HEK293 (cell line): ENCODE measurements around the gene YARS2.

Experiments used
- FEZF1 ChIP-seq: fragments of 450-650 bp; formaldehyde crosslinking; IDR thresholded peaks from 2 replicates; pipeline ENCODE4 v1.5.1; 2016; ENCODE audit warnings: missing biosample characterization, missing genetic modification characterization
- MZF1 ChIP-seq: fragments of 450-650 bp; formaldehyde crosslinking; IDR thresholded peaks from 2 replicates; pipeline ENCODE4 v1.5.1; 2017; ENCODE audit warnings: missing biosample characterization, missing genetic modification characterization, borderline replicate concordance
- OSR2 ChIP-seq: fragments of 450-650 bp; formaldehyde crosslinking; IDR thresholded peaks from 2 replicates; pipeline ENCODE4 v1.5.1; 2016; ENCODE audit warnings: missing biosample characterization, missing genetic modification characterization
- PRDM1 ChIP-seq: fragments of 450-650 bp; formaldehyde crosslinking; IDR thresholded peaks from 2 replicates; pipeline ENCODE4; 2016; ENCODE audit warnings: missing biosample characterization, missing genetic modification characterization
- TCF7L2 ChIP-seq: IDR thresholded peaks from 2 replicates; pipeline ENCODE4 v1.6.1; 2011; ENCODE audit warnings: low read depth, mild to moderate bottlenecking, inconsistent platforms, low read length, moderate library complexity, borderline replicate concordance
- ZBTB48 ChIP-seq: fragments of 450-650 bp; formaldehyde crosslinking; IDR thresholded peaks from 2 replicates; pipeline ENCODE4 v1.5.1; 2016; ENCODE audit warnings: missing biosample characterization, missing genetic modification characterization
- ZIC2 ChIP-seq: fragments of 450-650 bp; formaldehyde crosslinking; IDR thresholded peaks from 2 replicates; pipeline ENCODE4 v1.5.1; 2016; ENCODE audit warnings: missing biosample characterization, missing genetic modification characterization
- ZNF112 ChIP-seq: fragments of 450-650 bp; formaldehyde crosslinking; IDR thresholded peaks from 2 replicates; pipeline ENCODE4 v1.5.0; 2017; ENCODE audit warnings: missing biosample characterization, missing genetic modification characterization
- ZNF132 ChIP-seq: fragments of 450-650 bp; formaldehyde crosslinking; IDR thresholded peaks from 2 replicates; pipeline ENCODE4 v1.5.1; 2017; ENCODE audit warnings: missing biosample characterization, missing genetic modification characterization, borderline replicate concordance
- ZNF155 ChIP-seq: fragments of 450-650 bp; formaldehyde crosslinking; IDR thresholded peaks from 2 replicates; pipeline ENCODE4 v1.5.1; 2016; ENCODE audit warnings: missing biosample characterization, missing genetic modification characterization
- ZNF175 ChIP-seq: fragments of 450-650 bp; formaldehyde crosslinking; IDR thresholded peaks from 2 replicates; pipeline ENCODE4 v1.5.1; 2016; ENCODE audit warnings: missing biosample characterization, missing genetic modification characterization
- ZNF292 ChIP-seq: fragments of 450-650 bp; formaldehyde crosslinking; IDR thresholded peaks from 2 replicates; pipeline ENCODE4 v1.5.1; 2016; ENCODE audit warnings: low read depth, missing biosample characterization, missing genetic modification characterization, borderline replicate concordance
- ZNF311 ChIP-seq: fragments of 450-650 bp; formaldehyde crosslinking; IDR thresholded peaks from 2 replicates; pipeline ENCODE4 v1.5.1; 2017; ENCODE audit warnings: missing biosample characterization, missing genetic modification characterization, borderline replicate concordance
- ZNF350 ChIP-seq: fragments of 450-650 bp; formaldehyde crosslinking; IDR thresholded peaks from 2 replicates; pipeline ENCODE4 v1.5.0; 2017; ENCODE audit warnings: missing biosample characterization, mild to moderate bottlenecking, missing genetic modification characterization
- ZNF426 ChIP-seq: fragments of 450-650 bp; formaldehyde crosslinking; IDR thresholded peaks from 2 replicates; pipeline ENCODE4 v1.5.1; 2017; ENCODE audit warnings: missing biosample characterization, missing genetic modification characterization, mild to moderate bottlenecking, inconsistent platforms, moderate library complexity
- ZNF48 ChIP-seq: fragments of 450-650 bp; formaldehyde crosslinking; IDR thresholded peaks from 2 replicates; pipeline ENCODE4 v1.5.1; 2016; ENCODE audit warnings: missing biosample characterization, missing genetic modification characterization
- ZNF561 ChIP-seq: fragments of 450-650 bp; IDR thresholded peaks from 2 replicates; pipeline ENCODE4 v1.5.1; 2018; ENCODE audit warnings: missing biosample characterization, missing genetic modification characterization, borderline replicate concordance
- ZNF610 ChIP-seq: fragments of 450-650 bp; formaldehyde crosslinking; IDR thresholded peaks from 2 replicates; pipeline ENCODE4 v1.5.1; 2016; ENCODE audit warnings: missing biosample characterization, missing genetic modification characterization, borderline replicate concordance
- ZNF768 ChIP-seq: fragments of 450-650 bp; formaldehyde crosslinking; IDR thresholded peaks from 2 replicates; pipeline ENCODE4 v1.5.1; 2018; ENCODE audit warnings: missing biosample characterization, mild to moderate bottlenecking, missing genetic modification characterization
- ZNF777 ChIP-seq: fragments of 450-650 bp; formaldehyde crosslinking; IDR thresholded peaks from 2 replicates; pipeline ENCODE4 v1.5.1; 2017; ENCODE audit warnings: missing biosample characterization, missing genetic modification characterization, borderline replicate concordance
- ZXDB ChIP-seq: fragments of 450-650 bp; formaldehyde crosslinking; IDR thresholded peaks from 2 replicates; pipeline ENCODE4 v1.5.1; 2016; ENCODE audit warnings: missing biosample characterization, missing genetic modification characterization
- TF ChIP-seq, protein P1 (sequence below): fragments of 450-650 bp; IDR thresholded peaks from 2 replicates; pipeline ENCODE4 v1.5.1; 2018; ENCODE audit warnings: missing biosample characterization, mild to moderate bottlenecking, missing genetic modification characterization
- TF ChIP-seq, protein P2 (sequence below): fragments of 450-650 bp; formaldehyde crosslinking; IDR thresholded peaks from 2 replicates; pipeline ENCODE4 v1.5.1; 2016; ENCODE audit warnings: missing biosample characterization, missing genetic modification characterization, low read depth
- TF ChIP-seq, protein P3 (sequence below): fragments of 450-650 bp; formaldehyde crosslinking; IDR thresholded peaks from 2 replicates; pipeline ENCODE4 v1.5.1; 2016; ENCODE audit warnings: missing biosample characterization, missing genetic modification characterization
- TF ChIP-seq, protein P4 (sequence below): fragments of 450-650 bp; formaldehyde crosslinking; IDR thresholded peaks from 2 replicates; pipeline ENCODE4 v1.5.1; 2016; ENCODE audit warnings: missing biosample characterization, missing genetic modification characterization
- TF ChIP-seq, protein P5 (sequence below): fragments of 450-650 bp; formaldehyde crosslinking; IDR thresholded peaks from 2 replicates; pipeline ENCODE4 v1.5.1; 2016; ENCODE audit warnings: missing biosample characterization, missing genetic modification characterization
- TF ChIP-seq, protein P6 (sequence below): fragments of 450-650 bp; formaldehyde crosslinking; IDR thresholded peaks from 2 replicates; pipeline ENCODE4 v1.5.1; 2016; ENCODE audit warnings: missing biosample characterization, missing genetic modification characterization

YARS2 gene

DNA sequence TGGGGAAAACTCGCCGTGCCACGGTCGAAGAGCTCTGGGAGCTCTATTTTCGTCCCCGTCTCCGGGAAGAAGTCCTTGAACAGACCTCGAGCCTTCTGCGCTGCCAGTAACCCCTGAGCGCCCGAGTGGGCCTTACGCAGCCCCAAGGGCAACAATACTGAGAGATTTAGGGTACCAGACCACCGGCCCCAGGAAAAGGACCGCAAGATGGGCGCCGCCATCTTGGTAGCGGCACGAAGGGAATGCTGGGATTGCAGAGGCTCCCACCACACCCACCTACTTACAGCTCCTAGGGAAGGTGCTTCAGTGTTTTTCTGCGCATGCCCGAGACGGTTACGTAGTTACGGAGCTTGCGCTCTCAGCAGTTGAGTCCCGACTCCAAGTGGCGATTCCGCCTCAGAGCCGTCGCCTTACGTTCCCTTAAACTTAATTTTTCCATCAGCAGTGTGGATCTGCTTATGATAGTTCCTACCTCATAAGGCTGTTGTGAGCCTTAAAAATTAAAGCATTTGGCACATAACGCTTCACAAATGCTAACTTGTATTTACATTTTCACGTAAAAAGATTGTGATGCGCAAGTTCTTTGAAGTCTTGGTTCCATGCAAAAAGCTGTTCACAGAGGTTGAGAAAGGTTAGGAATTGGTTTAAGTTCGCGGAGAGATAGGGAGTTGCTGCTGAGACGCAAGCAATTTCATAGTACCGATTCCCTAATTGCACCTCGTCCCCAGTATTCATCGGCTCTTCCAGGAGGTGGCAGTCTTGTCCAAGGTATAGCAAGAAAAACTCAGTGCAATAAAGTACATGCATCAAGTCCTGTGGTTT lies at the start of gene YARS2 (continued):
- TF ChIP-seq, protein P1, sequence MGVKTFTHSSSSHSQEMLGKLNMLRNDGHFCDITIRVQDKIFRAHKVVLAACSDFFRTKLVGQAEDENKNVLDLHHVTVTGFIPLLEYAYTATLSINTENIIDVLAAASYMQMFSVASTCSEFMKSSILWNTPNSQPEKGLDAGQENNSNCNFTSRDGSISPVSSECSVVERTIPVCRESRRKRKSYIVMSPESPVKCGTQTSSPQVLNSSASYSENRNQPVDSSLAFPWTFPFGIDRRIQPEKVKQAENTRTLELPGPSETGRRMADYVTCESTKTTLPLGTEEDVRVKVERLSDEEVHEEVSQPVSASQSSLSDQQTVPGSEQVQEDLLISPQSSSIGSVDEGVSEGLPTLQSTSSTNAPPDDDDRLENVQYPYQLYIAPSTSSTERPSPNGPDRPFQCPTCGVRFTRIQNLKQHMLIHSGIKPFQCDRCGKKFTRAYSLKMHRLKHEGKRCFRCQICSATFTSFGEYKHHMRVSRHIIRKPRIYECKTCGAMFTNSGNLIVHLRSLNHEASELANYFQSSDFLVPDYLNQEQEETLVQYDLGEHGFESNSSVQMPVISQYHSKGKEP (tag by site-specific recombination), result peak; percentile 96
- TF ChIP-seq ZNF112 (no peak), ZNF155 (tag by site-specific recombination) (no peak), ZNF561 (tag by site-specific recombination) (0 out of 2 replicates have a peak, but pooled peaks have one; percentile 21), ZNF350 (tag by site-specific recombination) (no peak), ZXDB (tag by site-specific recombination) (peak; percentile 39; the same call in 1 of the 2 replicates), TCF7L2 (no peak), ZBTB48 (peak; percentile 80), FEZF1 (no peak), MZF1 (tag by site-specific recombination) (peak; percentile 43; the same call in 1 of the 2 replicates), ZNF48 (tag by site-specific recombination) (no peak), ZIC2 (tag by site-specific recombination) (no peak), OSR2 (tag by site-specific recombination) (no peak), ZNF426 (no peak), ZNF132 (tag by site-specific recombination) (no peak), PRDM1 (tag by site-specific recombination) (no peak), ZNF768 (tag by site-specific recombination) (no peak), ZNF175 (no peak), ZNF311 (no peak), ZNF777 (tag by site-specific recombination) (no peak), ZNF610 (tag by site-specific recombination) (no peak), ZNF292 (tag by site-specific recombination) (no peak)
- TF ChIP-seq, protein P2, sequence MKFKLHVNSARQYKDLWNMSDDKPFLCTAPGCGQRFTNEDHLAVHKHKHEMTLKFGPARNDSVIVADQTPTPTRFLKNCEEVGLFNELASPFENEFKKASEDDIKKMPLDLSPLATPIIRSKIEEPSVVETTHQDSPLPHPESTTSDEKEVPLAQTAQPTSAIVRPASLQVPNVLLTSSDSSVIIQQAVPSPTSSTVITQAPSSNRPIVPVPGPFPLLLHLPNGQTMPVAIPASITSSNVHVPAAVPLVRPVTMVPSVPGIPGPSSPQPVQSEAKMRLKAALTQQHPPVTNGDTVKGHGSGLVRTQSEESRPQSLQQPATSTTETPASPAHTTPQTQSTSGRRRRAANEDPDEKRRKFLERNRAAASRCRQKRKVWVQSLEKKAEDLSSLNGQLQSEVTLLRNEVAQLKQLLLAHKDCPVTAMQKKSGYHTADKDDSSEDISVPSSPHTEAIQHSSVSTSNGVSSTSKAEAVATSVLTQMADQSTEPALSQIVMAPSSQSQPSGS (tag by site-specific recombination), result peak; percentile 28; the same call in 1 of the 2 replicates
- TF ChIP-seq, protein P3, sequence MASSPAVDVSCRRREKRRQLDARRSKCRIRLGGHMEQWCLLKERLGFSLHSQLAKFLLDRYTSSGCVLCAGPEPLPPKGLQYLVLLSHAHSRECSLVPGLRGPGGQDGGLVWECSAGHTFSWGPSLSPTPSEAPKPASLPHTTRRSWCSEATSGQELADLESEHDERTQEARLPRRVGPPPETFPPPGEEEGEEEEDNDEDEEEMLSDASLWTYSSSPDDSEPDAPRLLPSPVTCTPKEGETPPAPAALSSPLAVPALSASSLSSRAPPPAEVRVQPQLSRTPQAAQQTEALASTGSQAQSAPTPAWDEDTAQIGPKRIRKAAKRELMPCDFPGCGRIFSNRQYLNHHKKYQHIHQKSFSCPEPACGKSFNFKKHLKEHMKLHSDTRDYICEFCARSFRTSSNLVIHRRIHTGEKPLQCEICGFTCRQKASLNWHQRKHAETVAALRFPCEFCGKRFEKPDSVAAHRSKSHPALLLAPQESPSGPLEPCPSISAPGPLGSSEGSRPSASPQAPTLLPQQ, result peak; percentile 36
- TF ChIP-seq, protein P4, sequence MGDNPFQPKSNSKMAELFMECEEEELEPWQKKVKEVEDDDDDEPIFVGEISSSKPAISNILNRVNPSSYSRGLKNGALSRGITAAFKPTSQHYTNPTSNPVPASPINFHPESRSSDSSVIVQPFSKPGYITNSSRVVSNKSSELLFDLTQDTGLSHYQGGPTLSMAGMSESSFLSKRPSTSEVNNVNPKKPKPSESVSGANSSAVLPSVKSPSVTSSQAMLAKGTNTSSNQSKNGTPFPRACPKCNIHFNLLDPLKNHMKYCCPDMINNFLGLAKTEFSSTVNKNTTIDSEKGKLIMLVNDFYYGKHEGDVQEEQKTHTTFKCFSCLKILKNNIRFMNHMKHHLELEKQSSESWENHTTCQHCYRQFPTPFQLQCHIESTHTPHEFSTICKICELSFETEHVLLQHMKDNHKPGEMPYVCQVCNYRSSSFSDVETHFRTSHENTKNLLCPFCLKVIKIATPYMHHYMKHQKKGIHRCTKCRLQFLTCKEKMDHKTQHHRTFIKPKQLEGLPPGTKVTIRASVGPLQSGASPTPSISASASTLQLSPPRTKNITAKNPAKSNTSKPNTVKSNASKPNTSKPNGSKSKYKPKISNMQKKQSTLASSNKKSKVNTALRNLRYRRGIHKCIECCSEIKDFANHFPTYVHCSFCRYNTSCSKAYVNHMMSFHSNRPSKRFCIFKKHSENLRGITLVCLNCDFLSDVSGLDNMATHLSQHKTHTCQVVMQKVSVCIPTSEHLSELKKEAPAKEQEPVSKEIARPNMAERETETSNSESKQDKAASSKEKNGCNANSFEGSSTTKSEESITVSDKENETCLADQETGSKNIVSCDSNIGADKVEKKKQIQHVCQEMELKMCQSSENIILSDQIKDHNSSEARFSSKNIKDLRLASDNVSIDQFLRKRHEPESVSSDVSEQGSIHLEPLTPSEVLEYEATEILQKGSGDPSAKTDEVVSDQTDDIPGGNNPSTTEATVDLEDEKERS (tag by site-specific recombination), result no peak
- TF ChIP-seq, protein P5, sequence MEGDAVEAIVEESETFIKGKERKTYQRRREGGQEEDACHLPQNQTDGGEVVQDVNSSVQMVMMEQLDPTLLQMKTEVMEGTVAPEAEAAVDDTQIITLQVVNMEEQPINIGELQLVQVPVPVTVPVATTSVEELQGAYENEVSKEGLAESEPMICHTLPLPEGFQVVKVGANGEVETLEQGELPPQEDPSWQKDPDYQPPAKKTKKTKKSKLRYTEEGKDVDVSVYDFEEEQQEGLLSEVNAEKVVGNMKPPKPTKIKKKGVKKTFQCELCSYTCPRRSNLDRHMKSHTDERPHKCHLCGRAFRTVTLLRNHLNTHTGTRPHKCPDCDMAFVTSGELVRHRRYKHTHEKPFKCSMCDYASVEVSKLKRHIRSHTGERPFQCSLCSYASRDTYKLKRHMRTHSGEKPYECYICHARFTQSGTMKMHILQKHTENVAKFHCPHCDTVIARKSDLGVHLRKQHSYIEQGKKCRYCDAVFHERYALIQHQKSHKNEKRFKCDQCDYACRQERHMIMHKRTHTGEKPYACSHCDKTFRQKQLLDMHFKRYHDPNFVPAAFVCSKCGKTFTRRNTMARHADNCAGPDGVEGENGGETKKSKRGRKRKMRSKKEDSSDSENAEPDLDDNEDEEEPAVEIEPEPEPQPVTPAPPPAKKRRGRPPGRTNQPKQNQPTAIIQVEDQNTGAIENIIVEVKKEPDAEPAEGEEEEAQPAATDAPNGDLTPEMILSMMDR (tag by site-specific recombination), result peak; percentile 90
- TF ChIP-seq, protein P6, sequence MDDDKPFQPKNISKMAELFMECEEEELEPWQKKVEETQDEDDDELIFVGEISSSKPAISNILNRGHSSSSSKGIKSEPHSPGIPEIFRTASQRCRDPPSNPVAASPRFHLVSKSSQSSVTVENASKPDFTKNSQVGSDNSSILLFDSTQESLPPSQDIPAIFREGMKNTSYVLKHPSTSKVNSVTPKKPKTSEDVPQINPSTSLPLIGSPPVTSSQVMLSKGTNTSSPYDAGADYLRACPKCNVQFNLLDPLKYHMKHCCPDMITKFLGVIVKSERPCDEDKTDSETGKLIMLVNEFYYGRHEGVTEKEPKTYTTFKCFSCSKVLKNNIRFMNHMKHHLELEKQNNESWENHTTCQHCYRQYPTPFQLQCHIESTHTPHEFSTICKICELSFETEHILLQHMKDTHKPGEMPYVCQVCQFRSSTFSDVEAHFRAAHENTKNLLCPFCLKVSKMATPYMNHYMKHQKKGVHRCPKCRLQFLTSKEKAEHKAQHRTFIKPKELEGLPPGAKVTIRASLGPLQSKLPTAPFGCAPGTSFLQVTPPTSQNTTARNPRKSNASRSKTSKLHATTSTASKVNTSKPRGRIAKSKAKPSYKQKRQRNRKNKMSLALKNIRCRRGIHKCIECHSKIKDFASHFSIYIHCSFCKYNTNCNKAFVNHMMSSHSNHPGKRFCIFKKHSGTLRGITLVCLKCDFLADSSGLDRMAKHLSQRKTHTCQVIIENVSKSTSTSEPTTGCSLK (tag by site-specific recombination), result no peak
